GM18909 (cell line): ENCODE measurements around the gene UNC5C.

Source experiments
- ATAC-seq: cut with Tn5 transposase; IDR thresholded peaks from one replicate; pipeline ENCODE4 v1.9.1; 2021; ENCODE audit warnings: mild to moderate bottlenecking; ENCODE audit not compliant: unreplicated experiment, poor library complexity

UNC5C gene

GRCh38 chr4:95548738-95549245, at the start of gene UNC5C:
Gene UNC5C, minus strand, starts transcription at chr4:95548973.
- ATAC-seq = no peak

GRCh38 chr4:95596676-95597075, 47.9 kb upstream of the UNC5C start:
- ATAC-seq = no peak

DNA sequence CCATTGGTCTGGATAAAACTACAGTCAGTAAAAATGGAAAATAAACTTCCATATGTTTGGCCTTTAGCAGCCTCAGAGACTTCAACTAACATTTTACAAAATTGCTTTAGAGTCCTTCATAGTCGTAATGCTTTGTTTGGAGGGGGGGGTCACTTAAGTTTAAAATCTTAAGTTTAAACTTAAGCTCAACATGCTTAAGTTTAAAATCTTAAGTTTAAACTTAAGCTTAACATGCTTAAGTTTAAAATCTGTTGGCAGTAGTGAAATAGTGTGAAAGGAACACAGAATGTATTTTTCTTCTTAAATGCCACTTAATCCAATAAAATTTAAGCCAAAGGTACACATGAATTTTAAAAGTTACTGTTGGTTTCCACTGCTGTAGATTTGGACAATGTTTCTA, 45.9 kb upstream of the UNC5C start:
- no peak for ATAC-seq

DNA sequence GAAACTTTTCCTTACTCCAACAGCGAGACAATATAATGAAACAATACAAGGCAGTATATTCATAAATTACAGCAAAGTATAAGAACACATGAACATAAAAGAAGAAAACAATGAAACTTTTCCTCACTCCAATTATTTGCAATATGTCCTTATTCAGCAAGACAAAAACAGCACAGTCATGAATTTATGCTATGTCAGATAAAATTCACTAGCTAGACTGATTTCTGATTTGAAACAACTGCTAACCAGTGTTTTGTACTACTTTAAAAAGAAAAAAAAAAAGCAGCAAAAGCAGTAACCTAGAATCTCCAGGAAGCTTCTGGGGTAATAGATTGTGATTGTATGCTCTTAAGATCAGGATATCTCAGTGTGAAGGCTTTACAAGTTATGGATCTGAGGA, 45.2 kb upstream of the UNC5C start:
- no peak for ATAC-seq

GRCh38 chr4:95591278-95591677, 42.5 kb upstream of the UNC5C start:
- no peak for ATAC-seq

GRCh38 chr4:95590615-95591014, 41.8 kb upstream of the UNC5C start:
- ATAC-seq = no peak

GRCh38 chr4:95585016-95585695, 36.4 kb upstream of the UNC5C start:
- ATAC-seq = no peak

DNA sequence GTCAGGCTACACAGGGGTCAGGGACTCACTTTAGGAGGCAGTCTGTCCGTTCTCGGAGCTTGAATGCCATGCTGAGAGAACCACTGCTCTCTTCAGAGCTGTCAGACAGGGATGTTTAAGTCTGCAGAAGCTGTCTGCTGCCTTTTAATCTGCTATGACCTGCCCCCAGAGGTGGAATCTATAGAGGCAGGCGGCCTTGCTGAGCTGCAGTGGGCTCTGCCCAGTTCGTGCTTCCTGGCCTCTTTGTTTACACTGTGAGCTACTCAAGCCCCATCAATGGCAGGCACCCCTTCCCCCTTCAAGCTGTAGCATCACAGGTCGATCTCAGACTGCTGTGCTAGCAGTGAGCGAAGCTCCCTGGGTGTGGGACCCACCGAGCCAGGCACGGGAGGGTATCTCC, 31.5 kb upstream of the UNC5C start:
- no peak for ATAC-seq

DNA sequence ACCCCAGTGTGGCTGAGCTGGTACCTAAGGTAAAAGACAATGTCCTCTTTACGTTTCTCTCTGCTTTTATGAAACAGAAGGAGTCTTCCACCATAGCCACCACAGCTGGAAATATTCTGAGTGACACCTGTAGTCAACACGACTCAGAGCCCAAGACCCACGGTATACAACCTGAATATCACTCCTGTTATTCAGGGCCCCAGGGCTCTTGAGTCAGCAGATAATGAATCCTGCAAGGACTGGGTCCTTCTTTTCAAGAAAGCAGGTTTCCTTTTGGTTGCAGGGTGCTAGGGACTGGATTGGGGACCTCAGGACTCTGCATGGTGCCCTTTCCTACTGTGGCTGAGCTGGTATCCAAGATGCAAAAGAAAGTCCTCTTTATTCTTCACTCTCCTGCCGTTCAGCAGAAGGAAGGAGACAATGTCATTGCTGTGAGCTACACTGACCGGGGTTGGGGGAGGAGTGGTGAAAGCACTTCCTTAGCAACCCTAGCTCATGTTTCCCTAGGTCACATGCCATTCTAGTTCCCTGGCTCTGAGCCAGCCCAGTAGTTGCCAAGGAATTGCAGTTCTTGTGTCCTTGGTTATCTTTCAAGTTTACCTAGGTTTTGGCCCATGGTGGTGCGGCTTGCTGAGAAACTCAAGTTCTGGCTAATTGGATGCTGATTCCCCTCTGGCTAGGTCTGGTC, 23.7 kb upstream of the UNC5C start:
- ATAC-seq = no peak

DNA sequence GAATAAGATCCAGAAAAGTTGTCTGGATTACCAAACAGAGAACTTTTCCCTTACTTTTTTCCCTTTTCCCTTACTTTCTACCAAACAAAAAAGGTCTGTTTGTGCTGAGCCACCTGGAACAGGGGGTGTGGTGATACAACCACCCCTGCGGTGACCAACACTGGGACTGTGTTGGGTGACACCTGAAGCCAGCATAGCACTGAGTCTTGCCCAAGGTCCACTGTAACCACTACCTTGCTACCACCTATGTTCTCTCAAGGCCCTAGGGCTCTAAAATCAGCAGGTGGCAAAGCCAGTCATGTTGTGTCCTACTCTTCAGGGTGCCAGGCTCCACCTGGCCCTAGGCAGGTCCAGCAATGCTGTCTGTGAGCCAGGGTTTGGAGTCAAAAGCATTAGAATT, 22.8 kb upstream of the UNC5C start:
- no peak for ATAC-seq

GRCh38 chr4:95563638-95564337, 15.0 kb upstream of the UNC5C start:
- no peak for ATAC-seq

GRCh38 chr4:95560774-95561173, 12.0 kb upstream of the UNC5C start:
- ATAC-seq = no peak

GRCh38 chr4:95556207-95556859, 7.6 kb upstream of the UNC5C start:
- no peak for ATAC-seq

DNA sequence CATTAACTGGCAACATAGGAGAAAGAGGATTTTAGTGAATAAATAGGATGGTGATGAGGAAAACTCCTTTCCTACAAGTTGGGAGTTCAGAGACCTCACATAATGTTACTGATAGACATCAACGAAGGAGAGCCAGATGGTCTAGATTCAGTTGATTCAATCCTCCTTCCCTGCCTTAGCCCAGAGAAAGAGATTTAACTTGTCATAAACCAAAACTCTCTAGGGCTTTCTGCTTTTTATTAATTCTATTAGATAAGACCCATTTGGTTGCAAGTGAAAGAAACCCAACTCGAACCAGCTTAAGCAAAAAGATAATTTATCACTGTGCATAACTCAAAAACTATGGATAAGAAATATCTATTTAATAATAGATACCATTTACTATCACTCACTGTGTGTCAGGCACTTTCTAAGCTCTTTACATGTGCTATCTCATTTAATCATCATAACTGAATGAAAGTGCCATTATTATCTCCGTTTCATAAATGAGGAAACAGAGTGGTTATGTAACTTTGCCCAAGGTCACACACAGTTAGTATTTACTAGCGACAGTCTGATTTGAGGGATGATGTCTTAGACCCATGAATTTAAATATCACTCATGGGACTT, 4.3 kb upstream of the UNC5C start:
- no peak for ATAC-seq

DNA sequence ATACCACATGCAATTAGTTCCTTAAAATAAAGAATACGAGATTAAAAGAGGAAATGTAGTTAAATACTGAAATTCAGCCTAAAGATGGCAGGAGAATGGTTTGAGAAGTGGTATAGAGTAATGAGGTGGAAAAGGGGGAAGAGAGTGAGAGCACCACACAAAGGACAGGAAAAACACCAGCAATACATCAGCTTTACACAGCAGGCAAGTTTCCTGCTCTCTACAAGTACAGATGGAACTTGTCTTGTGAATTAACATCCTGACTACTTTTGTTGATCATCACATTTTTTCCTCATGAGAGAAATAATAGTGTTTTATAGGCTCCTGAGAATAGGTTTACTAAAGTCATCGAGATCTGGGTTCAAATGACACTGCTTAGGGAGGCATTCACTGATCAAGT, 2.9 kb upstream of the UNC5C start:
- ATAC-seq = no peak

GRCh38 chr4:95550115-95550987, 1.6 kb upstream of the UNC5C start:
- no peak for ATAC-seq

DNA sequence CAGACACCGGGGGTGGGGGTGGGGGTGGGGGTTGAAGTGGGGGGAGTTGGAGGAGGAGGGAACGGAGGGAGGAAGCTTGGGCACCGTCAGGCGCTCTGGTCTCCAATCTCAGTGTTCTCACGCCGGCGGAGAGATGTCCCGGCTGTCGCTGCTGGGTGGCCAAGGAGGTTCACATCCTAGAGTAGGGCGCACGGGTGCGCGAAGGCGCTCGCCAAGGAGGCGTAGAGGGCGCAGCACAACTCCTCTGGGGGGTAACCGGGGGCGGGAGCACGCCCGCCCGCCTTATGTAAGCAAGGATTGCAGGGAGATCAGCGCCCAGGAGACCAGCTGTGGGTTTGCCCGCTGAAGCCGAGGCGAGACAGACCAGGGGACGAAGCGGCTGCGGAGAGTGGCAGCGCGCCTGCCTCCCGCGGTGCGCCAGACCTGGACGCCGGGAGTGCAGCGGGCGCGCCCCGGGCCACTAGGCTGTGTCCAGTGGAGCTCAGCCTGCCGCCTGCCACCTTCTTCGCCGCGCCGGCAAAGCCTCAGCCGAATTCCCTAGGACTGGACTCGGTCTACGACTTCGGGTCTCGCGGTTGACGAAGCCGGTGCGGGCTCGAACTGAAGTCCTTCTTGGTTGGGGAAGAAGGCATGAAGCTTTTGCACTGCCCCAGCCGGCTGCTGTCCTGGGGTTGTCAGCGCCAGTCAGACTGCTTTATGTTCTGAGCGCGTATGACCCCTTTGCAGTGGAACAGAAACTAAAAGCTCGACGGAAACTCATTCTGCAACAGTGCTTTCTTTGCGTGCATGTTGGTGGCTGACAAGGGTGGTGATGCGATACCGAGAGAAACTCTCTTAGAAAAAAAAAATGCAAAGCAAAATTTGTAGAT, 707 bp upstream of the UNC5C start:
- ATAC-seq = peak; percentile 96

DNA sequence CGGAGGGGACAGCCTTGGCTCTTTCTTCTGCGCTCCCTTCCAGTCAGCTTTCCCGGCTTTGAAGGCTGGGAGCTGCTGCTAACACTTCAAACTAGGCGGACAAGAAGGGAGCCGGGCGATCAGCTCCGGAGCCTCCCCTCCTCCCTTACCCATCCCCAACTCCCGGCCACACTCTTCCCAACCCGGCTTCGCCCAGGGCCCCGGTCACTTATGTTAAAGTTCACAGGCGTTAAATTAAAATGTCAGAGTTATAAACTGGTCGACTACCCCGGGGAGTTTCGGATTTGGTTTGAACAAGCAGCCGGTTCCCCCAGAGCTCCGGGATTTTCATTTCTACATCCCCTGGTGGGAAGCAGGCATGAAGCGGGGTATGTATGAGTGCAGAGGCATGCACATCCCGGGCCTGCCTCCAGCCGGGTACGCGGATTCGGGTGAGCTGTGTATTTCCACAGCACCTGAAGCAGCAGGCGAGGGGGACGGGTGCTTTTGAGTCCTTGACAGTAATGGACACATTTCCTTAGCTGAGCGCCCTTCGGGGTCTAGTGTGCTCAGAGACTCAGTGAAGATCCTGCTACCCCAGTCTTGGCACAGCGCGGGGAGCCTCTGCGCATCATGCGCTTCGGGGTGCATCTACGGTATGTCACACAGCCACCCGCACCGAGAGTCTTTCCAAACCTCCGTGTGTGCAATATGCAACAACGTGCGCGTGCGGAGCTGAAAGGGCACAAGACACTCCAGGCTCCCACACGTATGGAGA, 880 bp downstream of the UNC5C start:
- no peak for ATAC-seq
